HEK293 (cell line): ENCODE measurements around the gene ZMYND12.

ENCODE experiments used
- BCL11A ChIP-seq: fragments of 450-650 bp; formaldehyde crosslinking; IDR thresholded peaks from 2 replicates; pipeline ENCODE4 v1.5.1; 2016; ENCODE audit warnings: low read depth, missing biosample characterization, missing genetic modification characterization
- FEZF1 ChIP-seq: fragments of 450-650 bp; formaldehyde crosslinking; IDR thresholded peaks from 2 replicates; pipeline ENCODE4 v1.5.1; 2016; ENCODE audit warnings: missing biosample characterization, missing genetic modification characterization
- HOXA7 ChIP-seq: sonication (generic); formaldehyde crosslinking; IDR thresholded peaks from 2 replicates; pipeline ENCODE4 v1.8.1; 2022; ENCODE audit warnings: missing genetic modification reagents, borderline replicate concordance
- HOXC10 ChIP-seq: sonication (generic); formaldehyde crosslinking; IDR thresholded peaks from 2 replicates; pipeline ENCODE4 v1.8.1; 2023; ENCODE audit warnings: mild to moderate bottlenecking, missing genetic modification reagents
- KLF10 ChIP-seq: fragments of 450-650 bp; IDR thresholded peaks from 2 replicates; pipeline ENCODE4 v1.5.1; 2018; ENCODE audit warnings: missing biosample characterization, mild to moderate bottlenecking, missing genetic modification characterization
- OSR2 ChIP-seq: fragments of 450-650 bp; formaldehyde crosslinking; IDR thresholded peaks from 2 replicates; pipeline ENCODE4 v1.5.1; 2016; ENCODE audit warnings: missing biosample characterization, missing genetic modification characterization
- REPIN1 ChIP-seq: fragments of 450-650 bp; formaldehyde crosslinking; IDR thresholded peaks from 2 replicates; pipeline ENCODE4 v1.5.1; 2017; ENCODE audit warnings: missing biosample characterization, missing genetic modification characterization, low read depth
- SCRT2 ChIP-seq: fragments of 450-650 bp; formaldehyde crosslinking; IDR thresholded peaks from 2 replicates; pipeline ENCODE4 v1.5.1; 2016; ENCODE audit warnings: missing biosample characterization, missing genetic modification characterization
- SP3 ChIP-seq: fragments of 450-650 bp; formaldehyde crosslinking; IDR thresholded peaks from 2 replicates; pipeline ENCODE4 v1.5.1; 2016; ENCODE audit warnings: missing biosample characterization, missing genetic modification characterization
- SP7 ChIP-seq: fragments of 450-650 bp; formaldehyde crosslinking; IDR thresholded peaks from 2 replicates; pipeline ENCODE4 v1.5.1; 2016; ENCODE audit warnings: missing biosample characterization, missing genetic modification characterization
- TCF7L2 ChIP-seq: IDR thresholded peaks from 2 replicates; pipeline ENCODE4 v1.6.1; 2011; ENCODE audit warnings: low read depth, mild to moderate bottlenecking, inconsistent platforms, low read length, moderate library complexity, borderline replicate concordance
- TRIM28 ChIP-seq: IDR thresholded peaks from 2 replicates; pipeline ENCODE4 v1.6.1; 2011; ENCODE audit warnings: low read length, control low read depth, borderline replicate concordance
- ZBTB17 ChIP-seq: fragments of 450-650 bp; formaldehyde crosslinking; IDR thresholded peaks from 2 replicates; pipeline ENCODE4 v1.5.1; 2016; ENCODE audit warnings: missing biosample characterization, missing genetic modification characterization
- ZBTB20 ChIP-seq: fragments of 450-650 bp; formaldehyde crosslinking; IDR thresholded peaks from 2 replicates; pipeline ENCODE4 v1.5.1; 2016; ENCODE audit warnings: missing biosample characterization, missing genetic modification characterization
- ZBTB48 ChIP-seq: fragments of 450-650 bp; formaldehyde crosslinking; IDR thresholded peaks from 2 replicates; pipeline ENCODE4 v1.5.1; 2016; ENCODE audit warnings: missing biosample characterization, missing genetic modification characterization
- ZEB2 ChIP-seq: fragments of 450-650 bp; formaldehyde crosslinking; IDR thresholded peaks from 2 replicates; pipeline ENCODE4 v1.5.1; 2016; ENCODE audit warnings: missing biosample characterization, missing genetic modification characterization
- ZFP3 ChIP-seq: fragments of 450-650 bp; formaldehyde crosslinking; IDR thresholded peaks from 2 replicates; pipeline ENCODE4 v1.5.1; 2016; ENCODE audit warnings: low read depth, missing biosample characterization, missing genetic modification characterization
- ZFP69B ChIP-seq: fragments of 450-650 bp; formaldehyde crosslinking; IDR thresholded peaks from 2 replicates; pipeline ENCODE4 v1.5.1; 2016; ENCODE audit warnings: missing biosample characterization, missing genetic modification characterization
- ZNF16 ChIP-seq: fragments of 450-650 bp; formaldehyde crosslinking; IDR thresholded peaks from 2 replicates; pipeline ENCODE4 v1.5.1; 2016; ENCODE audit warnings: low read depth, missing biosample characterization, missing genetic modification characterization
- ZNF239 ChIP-seq: fragments of 450-650 bp; formaldehyde crosslinking; IDR thresholded peaks from 2 replicates; pipeline ENCODE4 v1.5.1; 2016; ENCODE audit warnings: missing biosample characterization, missing genetic modification characterization
- ZNF248 ChIP-seq: fragments of 450-650 bp; formaldehyde crosslinking; IDR thresholded peaks from 2 replicates; pipeline ENCODE4 v1.5.1; 2017; ENCODE audit warnings: missing biosample characterization, missing genetic modification characterization
- ZNF266 ChIP-seq: fragments of 450-650 bp; formaldehyde crosslinking; IDR thresholded peaks from 2 replicates; pipeline ENCODE4 v1.5.1; 2016; ENCODE audit warnings: missing biosample characterization, missing genetic modification characterization, low read depth
- ZNF292 ChIP-seq: fragments of 450-650 bp; formaldehyde crosslinking; IDR thresholded peaks from 2 replicates; pipeline ENCODE4 v1.5.1; 2016; ENCODE audit warnings: low read depth, missing biosample characterization, missing genetic modification characterization, borderline replicate concordance
- ZNF302 ChIP-seq: fragments of 450-650 bp; formaldehyde crosslinking; IDR thresholded peaks from 2 replicates; pipeline ENCODE4 v1.5.1; 2016; ENCODE audit warnings: missing biosample characterization, missing genetic modification characterization, low read depth
- ZNF311 ChIP-seq: fragments of 450-650 bp; formaldehyde crosslinking; IDR thresholded peaks from 2 replicates; pipeline ENCODE4 v1.5.1; 2017; ENCODE audit warnings: missing biosample characterization, missing genetic modification characterization, borderline replicate concordance
- ZNF324 ChIP-seq: fragments of 450-650 bp; formaldehyde crosslinking; IDR thresholded peaks from 2 replicates; pipeline ENCODE4 v1.5.1; 2016; ENCODE audit warnings: missing biosample characterization, missing genetic modification characterization
- ZNF335 ChIP-seq: fragments of 450-650 bp; formaldehyde crosslinking; conservative IDR thresholded peaks from 2 replicates; pipeline ENCODE4 v1.5.1; 2016; ENCODE audit warnings: missing biosample characterization, missing genetic modification characterization
- ZNF366 ChIP-seq: fragments of 450-650 bp; formaldehyde crosslinking; conservative IDR thresholded peaks from 2 replicates; pipeline ENCODE4 v1.5.1; 2016; ENCODE audit warnings: missing biosample characterization, missing genetic modification characterization
- ZNF394 ChIP-seq: fragments of 450-650 bp; formaldehyde crosslinking; IDR thresholded peaks from 2 replicates; pipeline ENCODE4 v1.5.1; 2016; ENCODE audit warnings: missing biosample characterization, missing genetic modification characterization, mild to moderate bottlenecking, moderate library complexity, borderline replicate concordance
- ZNF521 ChIP-seq: fragments of 450-650 bp; formaldehyde crosslinking; IDR thresholded peaks from 2 replicates; pipeline ENCODE4 v1.5.1; 2017; ENCODE audit warnings: missing biosample characterization, mild to moderate bottlenecking, missing genetic modification characterization
- ZNF561 ChIP-seq: fragments of 450-650 bp; IDR thresholded peaks from 2 replicates; pipeline ENCODE4 v1.5.1; 2018; ENCODE audit warnings: missing biosample characterization, missing genetic modification characterization, borderline replicate concordance
- ZNF664 ChIP-seq: fragments of 450-650 bp; formaldehyde crosslinking; IDR thresholded peaks from 2 replicates; pipeline ENCODE4 v1.5.1; 2016; ENCODE audit warnings: missing biosample characterization, missing genetic modification characterization
- ZNF701 ChIP-seq: fragments of 450-650 bp; formaldehyde crosslinking; IDR thresholded peaks from 2 replicates; pipeline ENCODE4 v1.5.1; 2016; ENCODE audit warnings: missing biosample characterization, missing genetic modification characterization
- ZNF76 ChIP-seq: fragments of 450-650 bp; formaldehyde crosslinking; IDR thresholded peaks from 2 replicates; pipeline ENCODE4; 2016; ENCODE audit warnings: low read depth, missing biosample characterization, missing genetic modification characterization, borderline replicate concordance
- ZNF768 ChIP-seq: fragments of 450-650 bp; formaldehyde crosslinking; IDR thresholded peaks from 2 replicates; pipeline ENCODE4 v1.5.1; 2018; ENCODE audit warnings: missing biosample characterization, mild to moderate bottlenecking, missing genetic modification characterization
- ZSCAN23 ChIP-seq: fragments of 450-650 bp; formaldehyde crosslinking; IDR thresholded peaks from 2 replicates; pipeline ENCODE4 v1.5.1; 2016; ENCODE audit warnings: missing biosample characterization, missing genetic modification characterization
- TF ChIP-seq, protein P1 (sequence below): fragments of 450-650 bp; formaldehyde crosslinking; IDR thresholded peaks from 2 replicates; pipeline ENCODE4 v1.5.1; 2016; ENCODE audit warnings: missing biosample characterization, missing genetic modification characterization, borderline replicate concordance
- TF ChIP-seq, protein P2 (sequence below): fragments of 450-650 bp; formaldehyde crosslinking; IDR thresholded peaks from 2 replicates; pipeline ENCODE4 v1.5.1; 2016; ENCODE audit warnings: missing biosample characterization, missing genetic modification characterization

Gene ZMYND12

DNA sequence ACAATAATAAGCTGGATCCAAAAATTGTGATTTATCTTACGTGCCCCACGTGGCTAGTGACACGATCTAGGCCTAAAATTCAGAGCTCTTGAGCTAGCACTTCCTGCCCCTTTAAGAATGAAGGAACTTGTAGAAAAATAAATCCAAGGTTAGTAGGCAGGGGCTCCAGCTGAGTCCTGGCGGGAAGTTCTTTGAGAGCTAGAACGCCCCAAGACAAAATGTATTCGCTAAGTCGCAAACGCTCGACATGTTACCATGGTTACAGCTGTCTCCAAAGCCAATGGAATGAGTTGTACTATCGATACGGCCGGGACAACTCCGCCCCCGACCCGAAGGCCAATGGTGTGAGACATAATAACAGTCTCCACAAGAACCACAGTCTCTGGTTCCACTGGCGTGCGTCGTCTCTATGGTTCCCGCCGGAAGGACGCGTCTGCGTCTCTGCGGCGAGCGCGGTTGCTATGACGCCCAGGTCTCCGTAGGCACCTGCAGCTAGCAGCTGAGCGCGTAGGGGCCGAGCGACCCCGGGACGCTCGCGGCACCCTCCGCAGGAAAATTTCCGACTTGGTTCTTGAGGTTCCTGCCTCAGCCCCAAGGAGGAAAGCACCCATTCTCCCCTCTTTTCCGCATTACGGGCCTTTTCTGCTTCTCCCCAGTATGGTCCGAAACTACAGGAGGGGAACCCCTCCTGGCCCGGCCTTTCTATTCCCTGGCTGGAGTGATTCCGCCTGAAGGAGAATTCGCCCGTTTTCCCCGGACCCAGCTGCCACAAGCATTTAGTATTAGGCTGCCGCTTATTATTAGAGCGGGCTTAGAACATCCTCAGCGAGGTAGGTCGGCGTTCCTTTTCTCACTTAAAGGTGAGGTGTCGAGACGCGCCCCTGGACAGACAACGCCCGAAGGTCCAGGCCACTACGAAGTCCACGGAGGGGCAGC lies 7.3 kb upstream of the ZMYND12 start, which contains the start of gene CCDC30 (continued):
- TF ChIP-seq ZSCAN23 (tag by site-specific recombination) (no peak), FEZF1 (tag by site-specific recombination) (no peak), REPIN1 (tag by site-specific recombination) (no peak), TCF7L2 (no peak), ZNF324 (tag by site-specific recombination) (no peak), ZNF561 (tag by site-specific recombination) (peak; percentile 67; the same call in 1 of the 2 replicates), ZEB2 (tag by site-specific recombination) (peak; percentile 72; the same call in 1 of the 2 replicates), SP7 (tag by site-specific recombination) (peak; percentile 36), ZNF292 (no peak), SCRT2 (tag by site-specific recombination) (peak; percentile 77; the same call in 1 of the 2 replicates), OSR2 (no peak), ZNF76 (tag by site-specific recombination) (no peak), BCL11A (tag by site-specific recombination) (no peak), ZFP69B (tag by site-specific recombination) (no peak), ZNF664 (no peak), ZNF701 (tag by site-specific recombination) (no peak), HOXC10 (CRISPR knock-in tag) (no peak), ZFP3 (tag by site-specific recombination) (no peak), ZNF302 (tag by site-specific recombination) (no peak), ZNF521 (tag by site-specific recombination) (no peak), HOXA7 (CRISPR knock-in tag) (no peak), ZNF335 (tag by site-specific recombination) (peak; percentile 52), ZNF239 (tag by site-specific recombination) (no peak), ZNF266 (no peak), ZNF366 (tag by site-specific recombination) (peak; percentile 3; the same call in 1 of the 2 replicates), ZNF768 (tag by site-specific recombination) (no peak), ZNF16 (no peak), TRIM28 (peak; percentile 62; the same call in 1 of the 2 replicates), ZBTB48 (tag by site-specific recombination) (peak; percentile 65; the same call in 1 of the 2 replicates), ZBTB20 (peak; percentile 47; the same call in 1 of the 2 replicates), SP3 (tag by site-specific recombination) (peak; percentile 82), ZBTB17 (tag by site-specific recombination) (peak; percentile 50; the same call in 1 of the 2 replicates), ZNF394 (tag by site-specific recombination) (no peak; the same call in 1 of the 2 replicates), ZNF248 (tag by site-specific recombination) (no peak), ZNF311 (tag by site-specific recombination) (no peak), KLF10 (tag by site-specific recombination) (peak; percentile 24; the same call in 1 of the 2 replicates)
- TF ChIP-seq, protein P1, sequence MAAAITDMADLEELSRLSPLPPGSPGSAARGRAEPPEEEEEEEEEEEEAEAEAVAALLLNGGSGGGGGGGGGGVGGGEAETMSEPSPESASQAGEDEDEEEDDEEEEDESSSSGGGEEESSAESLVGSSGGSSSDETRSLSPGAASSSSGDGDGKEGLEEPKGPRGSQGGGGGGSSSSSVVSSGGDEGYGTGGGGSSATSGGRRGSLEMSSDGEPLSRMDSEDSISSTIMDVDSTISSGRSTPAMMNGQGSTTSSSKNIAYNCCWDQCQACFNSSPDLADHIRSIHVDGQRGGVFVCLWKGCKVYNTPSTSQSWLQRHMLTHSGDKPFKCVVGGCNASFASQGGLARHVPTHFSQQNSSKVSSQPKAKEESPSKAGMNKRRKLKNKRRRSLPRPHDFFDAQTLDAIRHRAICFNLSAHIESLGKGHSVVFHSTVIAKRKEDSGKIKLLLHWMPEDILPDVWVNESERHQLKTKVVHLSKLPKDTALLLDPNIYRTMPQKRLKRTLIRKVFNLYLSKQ, result no peak
- TF ChIP-seq, protein P2, sequence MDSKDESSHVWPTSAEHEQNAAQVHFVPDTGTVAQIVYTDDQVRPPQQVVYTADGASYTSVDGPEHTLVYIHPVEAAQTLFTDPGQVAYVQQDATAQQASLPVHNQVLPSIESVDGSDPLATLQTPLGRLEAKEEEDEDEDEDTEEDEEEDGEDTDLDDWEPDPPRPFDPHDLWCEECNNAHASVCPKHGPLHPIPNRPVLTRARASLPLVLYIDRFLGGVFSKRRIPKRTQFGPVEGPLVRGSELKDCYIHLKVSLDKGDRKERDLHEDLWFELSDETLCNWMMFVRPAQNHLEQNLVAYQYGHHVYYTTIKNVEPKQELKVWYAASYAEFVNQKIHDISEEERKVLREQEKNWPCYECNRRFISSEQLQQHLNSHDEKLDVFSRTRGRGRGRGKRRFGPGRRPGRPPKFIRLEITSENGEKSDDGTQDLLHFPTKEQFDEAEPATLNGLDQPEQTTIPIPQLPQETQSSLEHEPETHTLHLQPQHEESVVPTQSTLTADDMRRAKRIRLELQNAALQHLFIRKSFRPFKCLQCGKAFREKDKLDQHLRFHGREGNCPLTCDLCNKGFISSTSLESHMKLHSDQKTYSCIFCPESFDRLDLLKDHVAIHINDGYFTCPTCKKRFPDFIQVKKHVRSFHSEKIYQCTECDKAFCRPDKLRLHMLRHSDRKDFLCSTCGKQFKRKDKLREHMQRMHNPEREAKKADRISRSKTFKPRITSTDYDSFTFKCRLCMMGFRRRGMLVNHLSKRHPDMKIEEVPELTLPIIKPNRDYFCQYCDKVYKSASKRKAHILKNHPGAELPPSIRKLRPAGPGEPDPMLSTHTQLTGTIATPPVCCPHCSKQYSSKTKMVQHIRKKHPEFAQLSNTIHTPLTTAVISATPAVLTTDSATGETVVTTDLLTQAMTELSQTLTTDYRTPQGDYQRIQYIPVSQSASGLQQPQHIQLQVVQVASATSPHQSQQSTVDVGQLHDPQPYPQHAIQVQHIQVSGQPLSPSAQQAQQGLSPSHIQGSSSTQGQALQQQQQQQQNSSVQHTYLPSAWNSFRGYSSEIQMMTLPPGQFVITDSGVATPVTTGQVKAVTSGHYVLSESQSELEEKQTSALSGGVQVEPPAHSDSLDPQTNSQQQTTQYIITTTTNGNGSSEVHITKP (tag by site-specific recombination), result peak; percentile 33; the same call in 1 of the 2 replicates
